HT1080 (cell line): Measurements from ENCODE around the gene NLRX1. TPM values are rescaled to one million over a fixed set of nuclear protein-coding genes. Genes with fewer than 3 reads are reported as not detected.
"Not testable (repeated sequence)": the region's sequence is repeated elsewhere in the genome, so short reads cannot be mapped to it uniquely, and the experiment has no call there.

Source experiments
- DNase-seq: peaks from one replicate; pipeline ENCODE4 v3.0.0-alpha.2; 2015; ENCODE audit warnings: low read depth
- total RNA-seq: library from RNA; depleted of rRNA; stranded (reverse); fragments of >200 nt; shearing (Covaris generic); gene quantifications from 2 replicates; pipeline ENCODE4 v1.2.3, GENCODE V29; 2014

NLRX1 gene
- total RNA-seq, 1 experiment from 2014 or later = 11.0 TPM

GRCh38 chr11:119152604-119153003, 15.9 kb upstream of the NLRX1 start:
- no peak for DNase-seq

GRCh38 chr11:119153049-119153818, 15.3 kb upstream of the NLRX1 start:
- no peak for DNase-seq

- no peak for DNase-seq
These were observed 14.3 kb upstream of the NLRX1 start for GRCh38 chr11:119154178-119154577.

- peak; percentile 51 for DNase-seq
These were observed 12.6 kb upstream of the NLRX1 start for GRCh38 chr11:119155733-119156492.

GRCh38 chr11:119156496-119156895, 12.0 kb upstream of the NLRX1 start:
- DNase-seq = no peak

GRCh38 chr11:119157063-119157462, 11.5 kb upstream of the NLRX1 start:
- no peak for DNase-seq

GRCh38 chr11:119158467-119158866, 10.1 kb upstream of the NLRX1 start:
- DNase-seq = no peak

- DNase-seq = no peak
These were observed 8.4 kb upstream of the NLRX1 start for GRCh38 chr11:119160151-119160550.

- no peak for DNase-seq
These were observed 6.7 kb upstream of the NLRX1 start for GRCh38 chr11:119161871-119162270.

GRCh38 chr11:119166368-119167076, 2.0 kb upstream of the NLRX1 start:
- peak; percentile 73 for DNase-seq

GRCh38 chr11:119167077-119167458, 1.5 kb upstream of the NLRX1 start:
- not testable (repeated sequence) for DNase-seq

- no peak for DNase-seq
These were observed 592 bp upstream of the NLRX1 start for GRCh38 chr11:119167933-119168332.

- DNase-seq = peak; percentile 23
These were observed 776 bp downstream of the NLRX1 start for GRCh38 chr11:119169282-119169719.

GRCh38 chr11:119172513-119172912, 4.0 kb downstream of the NLRX1 start:
- no peak for DNase-seq

- DNase-seq = no peak
These were observed 4.9 kb downstream of the NLRX1 start for GRCh38 chr11:119173453-119173852.

- peak; percentile 38 for DNase-seq
These were observed 7.1 kb downstream of the NLRX1 start for GRCh38 chr11:119175493-119176077.

- DNase-seq = no peak
These were observed 9.7 kb downstream of the NLRX1 start for GRCh38 chr11:119178166-119178680.

GRCh38 chr11:119179342-119179741, 10.8 kb downstream of the NLRX1 start:
- no peak for DNase-seq

- no peak for DNase-seq
These were observed 11.5 kb downstream of the NLRX1 start for GRCh38 chr11:119179983-119180382.

GRCh38 chr11:119180729-119181676, 12.5 kb downstream of the NLRX1 start:
- DNase-seq = no peak
